GM18526 (cell line): ENCODE results near the gene TBC1D4.

ENCODE experiments used
- POLR2A ChIP-seq: IDR thresholded peaks from 3 replicates; pipeline ENCODE4 v1.6.1; 2011; ENCODE audit not compliant: insufficient read length; ENCODE audit errors: extremely low read depth

Gene TBC1D4

DNA sequence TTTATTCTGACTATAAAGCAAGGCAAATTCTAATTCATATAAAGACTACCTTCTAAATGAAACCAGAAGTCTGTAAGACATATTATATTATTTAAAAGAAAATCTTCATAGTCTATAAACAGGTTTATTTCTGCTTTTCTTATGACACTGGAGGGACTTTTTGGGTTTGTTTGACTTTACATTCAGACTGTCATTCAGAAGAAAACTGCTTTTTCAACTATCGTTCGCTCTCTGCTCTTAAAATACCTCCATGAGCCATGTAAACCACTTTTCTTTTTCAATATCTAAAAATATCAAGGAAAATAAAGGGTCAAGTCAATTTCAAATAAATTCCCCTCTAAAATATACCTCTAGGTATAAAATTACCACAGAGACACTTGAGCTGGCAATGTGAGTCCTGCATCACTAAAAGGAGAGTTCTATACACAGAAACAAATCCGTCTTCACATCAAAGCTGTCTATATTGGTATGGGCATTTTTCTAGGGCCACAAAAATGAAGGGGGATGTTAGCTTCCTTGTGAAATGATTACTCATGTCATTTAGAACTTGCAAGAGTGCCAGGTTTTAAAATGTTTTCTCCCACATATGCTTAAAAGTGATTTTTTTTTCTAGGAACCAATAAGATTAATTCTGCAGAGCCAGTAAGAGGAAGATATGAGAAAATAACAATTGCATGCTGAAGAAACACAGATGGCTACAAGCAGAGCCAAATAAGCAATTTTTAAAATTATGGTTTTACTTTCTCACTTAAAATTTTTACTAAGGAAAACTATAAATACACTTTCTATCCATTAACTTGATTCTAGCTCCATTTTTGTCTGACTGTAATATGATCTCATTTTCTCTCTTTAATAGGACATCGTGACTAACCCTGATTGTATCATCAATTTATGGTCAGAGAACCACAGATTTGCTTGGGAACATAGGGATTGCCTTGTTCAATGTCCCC is 181.8 kb downstream of the TBC1D4 start:
- no peak for TF ChIP-seq POLR2A

DNA sequence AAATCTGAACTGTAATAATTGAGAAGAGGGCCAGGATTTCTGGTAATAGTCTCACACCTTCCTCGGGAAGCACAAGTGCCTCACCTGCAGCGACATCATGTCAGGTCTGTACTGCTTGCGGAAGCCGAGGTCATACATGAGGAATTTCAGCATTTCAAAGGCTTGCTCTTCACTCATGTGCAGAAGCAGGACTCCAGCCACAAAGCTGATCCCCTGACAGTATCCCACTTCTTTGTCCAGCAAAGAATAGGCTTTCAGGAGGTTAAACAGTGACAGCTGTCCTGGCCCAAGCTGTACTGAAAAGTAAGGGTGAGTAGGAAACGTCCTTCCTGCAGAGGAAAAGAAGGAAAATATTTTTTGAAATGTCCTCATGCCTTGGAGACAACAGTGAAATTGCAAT is 182.7 kb downstream of the TBC1D4 start:
- no peak for TF ChIP-seq POLR2A

DNA sequence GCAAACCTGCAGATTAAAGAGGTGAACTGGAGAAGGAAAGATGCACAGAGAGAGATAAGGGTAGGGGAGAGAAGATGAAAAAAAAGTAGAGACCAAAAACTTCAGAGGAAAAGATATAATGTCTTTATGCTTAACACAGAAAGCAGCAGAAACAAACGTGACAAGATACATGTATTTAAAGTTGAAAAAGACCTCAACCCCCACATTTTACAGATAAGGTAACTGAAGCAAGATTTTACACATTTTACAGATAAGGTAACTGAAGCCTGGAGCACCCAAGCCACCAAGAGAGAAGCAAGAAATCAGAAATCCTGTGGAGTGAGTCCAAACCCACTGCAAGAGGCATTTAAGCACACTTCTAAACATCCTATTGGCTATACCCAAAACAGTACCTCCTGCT is 185.3 kb downstream of the TBC1D4 start:
- TF ChIP-seq POLR2A = no peak

DNA sequence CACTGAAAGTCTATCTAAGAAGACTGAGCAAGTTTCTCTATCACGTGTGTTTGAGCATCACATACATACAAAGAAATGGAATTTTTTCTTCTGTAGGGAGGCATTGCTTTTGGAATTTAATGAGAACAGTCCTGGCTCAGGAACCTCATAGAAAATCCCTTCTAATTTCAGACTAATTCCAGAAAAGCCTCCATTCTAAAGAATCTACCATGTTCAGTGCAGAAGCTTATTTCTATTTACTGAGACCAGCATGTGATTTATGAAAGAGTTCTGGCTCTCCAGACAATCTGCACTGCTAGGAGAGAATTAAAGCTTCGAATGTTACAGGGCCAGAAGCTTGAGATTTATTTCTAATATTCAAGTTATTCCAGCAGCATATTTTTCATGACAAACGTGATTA is 186.8 kb downstream of the TBC1D4 start:
- no peak for TF ChIP-seq POLR2A

DNA sequence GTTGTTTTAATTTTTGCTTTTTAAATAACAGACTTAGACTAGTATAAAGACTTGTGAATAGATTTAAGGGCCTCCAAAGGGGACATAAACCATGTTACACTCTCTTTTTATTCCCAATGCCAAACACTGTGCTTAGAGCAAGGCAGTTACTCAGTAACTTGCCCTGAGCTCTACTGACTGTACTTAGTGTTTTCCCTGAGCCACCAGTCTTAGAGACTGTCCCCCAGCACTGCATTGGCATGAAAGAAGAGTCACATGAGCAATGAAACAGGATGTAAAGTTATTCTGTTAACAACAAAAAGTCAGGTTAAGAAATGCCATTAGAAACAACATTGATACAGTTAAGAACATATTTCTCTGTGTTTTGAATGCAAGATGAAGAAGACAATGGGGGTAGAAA is 187.9 kb downstream of the TBC1D4 start:
- TF ChIP-seq POLR2A = no peak

DNA sequence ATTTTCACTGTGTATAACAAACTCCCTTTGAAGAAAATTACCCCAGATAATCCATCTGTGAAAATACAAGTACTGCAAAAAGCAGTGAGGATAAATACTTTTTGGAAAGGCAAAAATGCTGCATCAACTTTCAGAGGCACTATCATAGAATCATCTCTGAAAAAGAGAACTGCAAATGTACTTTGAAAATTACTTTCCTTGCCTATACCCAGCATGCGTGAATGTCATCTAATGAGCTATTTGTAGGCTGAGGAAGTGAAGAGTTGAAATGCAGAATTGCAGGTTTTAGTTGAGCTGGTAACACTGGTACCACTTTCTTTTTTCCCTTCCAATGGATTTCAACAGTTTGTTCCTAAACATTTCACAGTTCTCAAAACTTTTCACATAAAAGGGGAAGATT is 196.7 kb downstream of the TBC1D4 start:
- TF ChIP-seq POLR2A = no peak

DNA sequence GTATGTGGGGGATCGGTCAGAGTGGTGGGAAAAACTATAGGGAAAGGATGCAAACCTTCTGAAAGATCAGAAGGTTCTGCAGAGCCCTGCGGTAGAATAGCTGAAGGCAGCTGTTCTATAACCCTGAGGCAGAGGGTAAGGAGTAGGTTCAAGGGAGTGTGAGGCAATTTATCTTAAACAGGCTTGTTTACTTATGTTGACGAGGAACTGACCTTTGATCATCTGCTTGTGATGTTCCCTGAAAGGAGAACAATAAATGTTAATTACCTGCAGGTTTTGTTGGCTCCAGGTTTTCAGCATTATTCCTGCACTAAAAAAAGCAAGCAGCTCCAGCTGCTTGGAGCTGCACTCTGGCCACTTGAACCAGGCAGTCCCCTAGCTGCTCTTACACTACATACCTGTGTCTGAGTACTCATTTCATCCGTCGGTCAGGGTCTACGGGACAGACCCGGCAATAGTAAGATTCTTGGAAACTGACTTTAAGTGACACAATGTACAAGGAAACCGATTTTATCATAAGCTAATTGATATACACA is 202.1 kb downstream of the TBC1D4 start:
- no peak for TF ChIP-seq POLR2A

DNA sequence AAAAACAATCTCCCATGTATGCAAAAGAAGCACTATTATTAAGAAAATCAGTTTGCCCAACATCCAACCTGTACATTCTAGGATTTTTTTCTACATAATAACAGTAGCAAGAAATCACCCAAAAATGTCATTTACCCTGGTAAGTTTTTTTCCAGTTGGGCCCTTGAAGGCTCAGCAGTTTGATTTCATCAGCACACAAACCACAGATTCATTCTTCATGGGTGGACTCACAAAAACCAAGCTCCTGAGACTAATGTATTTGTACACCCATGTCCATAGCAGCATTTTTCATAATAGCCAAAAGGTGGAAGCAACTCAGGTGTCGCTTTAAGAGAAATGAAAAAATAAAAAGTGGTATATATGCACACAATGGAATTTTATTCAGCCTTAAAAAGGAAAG is 210.1 kb downstream of the TBC1D4 start:
- no peak for TF ChIP-seq POLR2A

DNA sequence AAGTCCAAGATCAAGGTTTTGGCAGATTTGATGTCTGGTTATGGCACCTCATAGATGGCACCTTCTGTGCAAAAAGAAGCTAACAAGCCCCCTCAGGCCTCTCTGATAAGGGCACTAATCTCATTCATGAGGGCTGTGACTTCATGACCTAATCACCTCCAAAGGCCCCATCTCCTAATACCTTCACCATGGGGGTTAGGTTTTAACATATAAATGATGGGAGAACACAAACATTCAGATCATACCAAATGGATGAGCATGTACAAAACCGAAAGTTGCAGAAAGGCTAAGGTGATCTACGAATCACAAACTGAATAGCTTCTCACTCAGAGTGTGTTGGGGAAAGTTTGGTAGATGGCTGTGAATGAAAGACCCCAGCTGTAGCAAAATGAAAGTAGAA is 217.4 kb downstream of the TBC1D4 start:
- no peak for TF ChIP-seq POLR2A

DNA sequence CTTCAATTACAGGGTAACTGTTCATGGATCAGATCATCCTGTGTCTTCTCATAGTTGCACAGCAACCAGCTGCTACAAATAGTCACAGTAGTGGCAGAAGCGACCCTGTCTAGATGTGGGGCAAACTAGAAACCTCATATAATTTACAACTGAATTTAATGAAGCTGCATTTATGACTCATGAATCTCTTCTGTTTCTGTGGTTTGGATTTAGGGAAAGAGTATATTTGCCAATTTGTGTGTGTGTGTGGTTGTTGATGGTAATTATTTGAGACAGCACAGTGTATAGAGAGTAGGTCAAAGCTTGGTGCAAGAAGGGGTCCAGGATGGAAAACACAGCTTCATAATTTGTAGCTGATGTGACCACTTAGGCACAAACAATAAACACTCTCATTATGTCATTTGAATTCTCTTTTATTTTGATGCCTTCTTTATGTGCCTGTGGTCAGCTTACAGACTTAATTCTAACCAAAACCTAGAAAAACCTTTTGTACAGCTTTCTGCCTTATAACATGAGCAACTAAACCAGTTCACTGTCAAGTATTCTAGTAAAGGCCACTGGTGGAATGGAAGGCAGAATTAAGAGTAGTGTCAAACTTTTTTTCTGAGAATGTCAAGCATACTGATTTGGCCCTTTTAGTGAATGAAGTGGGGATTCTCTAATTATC is 218.1 kb downstream of the TBC1D4 start:
- TF ChIP-seq POLR2A = no peak

DNA sequence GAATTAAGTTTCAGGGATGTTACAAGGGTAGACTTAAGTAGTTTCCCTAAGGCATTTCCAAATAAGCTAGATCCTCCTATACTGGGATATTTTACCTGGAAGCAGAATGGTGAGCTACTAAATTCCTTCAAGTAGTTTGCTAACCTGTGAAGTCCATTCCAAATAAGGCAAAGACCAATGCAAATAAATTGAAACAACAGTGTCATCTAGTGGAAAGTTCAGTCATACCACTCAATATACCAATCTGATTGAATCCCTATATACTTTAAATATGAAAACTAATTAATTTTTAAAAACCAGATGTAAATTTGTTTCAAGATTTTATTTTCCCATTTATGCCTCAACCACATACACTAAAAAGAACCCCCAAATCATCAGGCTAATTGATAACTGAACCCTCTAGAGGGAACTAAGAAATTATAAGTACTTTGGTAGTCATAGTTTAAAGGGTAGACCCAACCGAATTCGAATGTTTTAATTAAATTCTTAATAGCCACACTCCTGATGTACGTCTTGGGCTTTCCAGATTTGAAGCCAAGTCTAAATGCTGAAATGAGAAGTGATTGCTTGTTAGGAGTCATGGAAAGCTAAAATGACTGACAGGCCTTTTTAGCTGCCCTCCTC is 223.7 kb downstream of the TBC1D4 start:
- TF ChIP-seq POLR2A = no peak

DNA sequence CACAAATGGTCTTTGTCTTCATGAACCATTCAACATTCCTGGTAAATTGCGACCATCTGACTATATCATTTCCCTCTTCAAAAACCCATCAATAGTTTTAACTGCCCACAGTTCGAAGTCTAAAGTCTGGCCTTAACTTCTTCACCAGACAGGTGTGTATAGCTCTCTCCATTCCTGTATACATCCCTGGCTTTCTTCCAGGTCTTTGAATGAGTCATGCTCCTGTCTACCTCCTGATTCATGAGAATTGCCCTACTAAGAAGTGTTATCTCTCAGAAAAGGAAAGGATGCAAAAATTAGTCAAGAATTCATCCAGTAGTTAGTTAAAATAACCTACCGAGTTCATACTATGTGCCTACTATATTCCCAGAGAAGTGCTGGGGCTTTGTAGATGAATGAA is 225.0 kb downstream of the TBC1D4 start:
- no peak for TF ChIP-seq POLR2A

DNA sequence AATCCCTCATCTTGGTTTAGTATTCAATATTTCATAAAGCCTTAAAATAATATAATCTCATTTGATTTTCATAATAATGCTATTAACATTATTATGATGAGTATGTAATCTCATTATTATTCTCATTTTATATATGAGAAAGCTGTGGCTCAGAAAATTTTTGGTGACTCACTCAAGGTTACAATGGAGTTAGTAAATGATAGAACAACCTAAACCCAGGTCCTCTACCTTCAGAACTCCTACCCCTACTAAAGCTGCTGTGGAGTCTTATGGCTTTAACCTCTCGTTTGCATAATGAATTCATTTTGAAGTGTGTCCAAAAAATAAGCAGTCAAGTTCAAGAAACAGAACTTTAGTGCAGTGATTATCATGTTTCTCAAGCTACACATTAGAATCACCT is 226.3 kb downstream of the TBC1D4 start:
- TF ChIP-seq POLR2A = no peak

DNA sequence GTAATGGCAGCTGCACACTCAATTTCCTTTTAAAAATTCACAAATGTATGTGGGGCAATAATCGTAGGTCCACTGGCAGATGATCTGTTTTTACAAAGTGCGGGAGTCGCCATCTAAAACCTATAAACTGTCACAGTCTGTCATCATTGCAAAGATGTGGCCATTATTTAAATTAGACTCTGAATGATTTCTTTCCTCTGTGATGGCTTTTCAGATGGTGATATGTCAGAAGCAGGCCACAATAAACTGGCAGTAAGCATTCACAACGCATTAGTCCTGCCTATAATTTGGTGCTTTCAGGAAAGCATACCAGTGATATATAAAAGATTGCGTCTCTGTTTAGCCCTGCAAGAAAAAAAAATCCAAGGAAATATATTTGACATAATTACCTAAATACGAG is 226.8 kb downstream of the TBC1D4 start:
- no peak for TF ChIP-seq POLR2A

DNA sequence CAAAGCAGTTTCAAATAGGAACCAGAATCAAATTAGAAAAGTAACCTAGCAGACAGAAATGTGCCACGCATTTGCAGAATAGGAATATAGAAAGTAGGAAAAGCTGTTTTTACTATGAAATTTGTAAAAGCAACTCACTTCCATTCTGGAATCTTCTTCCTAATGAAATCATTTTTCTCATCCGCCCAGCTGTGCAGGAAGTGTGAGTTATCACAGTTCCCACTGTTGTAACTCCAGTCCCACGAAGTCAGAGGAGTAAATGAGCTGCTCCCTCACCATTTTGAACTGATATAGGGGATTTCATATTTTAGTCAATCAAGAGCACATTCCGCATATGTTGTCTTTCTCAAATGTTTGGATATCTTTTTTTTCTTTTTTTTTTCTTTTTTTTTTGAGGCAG is 230.8 kb downstream of the TBC1D4 start:
- no peak for TF ChIP-seq POLR2A

DNA sequence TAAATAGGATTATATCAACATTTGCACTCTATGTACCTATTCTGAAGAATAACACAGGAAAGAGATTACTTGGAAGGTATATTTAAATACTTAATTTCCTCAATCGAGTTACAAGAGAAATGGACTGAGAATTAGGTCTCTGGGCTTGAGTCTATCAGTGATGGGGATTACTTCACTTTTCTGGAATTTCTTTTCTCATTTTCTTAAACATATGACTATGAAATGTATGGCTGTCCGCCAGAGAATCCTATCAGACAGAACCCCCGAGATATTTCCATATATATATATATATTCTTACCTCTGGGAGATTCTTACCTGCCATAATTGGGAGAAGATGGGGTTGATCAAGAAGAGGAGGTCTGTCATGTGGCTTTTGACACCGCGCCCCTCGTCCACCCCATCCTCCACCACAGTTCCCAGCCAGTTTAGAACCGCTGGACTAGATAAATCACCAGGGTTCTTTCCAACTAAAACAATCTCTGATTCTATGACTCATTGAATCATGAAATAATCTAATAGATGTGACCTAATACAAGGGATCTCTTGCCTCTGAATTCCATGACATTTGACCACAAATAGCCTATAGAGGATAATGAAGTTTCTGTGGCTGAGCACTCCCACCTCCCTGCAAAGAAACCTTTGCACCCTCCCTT is 231.3 kb downstream of the TBC1D4 start:
- no peak for TF ChIP-seq POLR2A

DNA sequence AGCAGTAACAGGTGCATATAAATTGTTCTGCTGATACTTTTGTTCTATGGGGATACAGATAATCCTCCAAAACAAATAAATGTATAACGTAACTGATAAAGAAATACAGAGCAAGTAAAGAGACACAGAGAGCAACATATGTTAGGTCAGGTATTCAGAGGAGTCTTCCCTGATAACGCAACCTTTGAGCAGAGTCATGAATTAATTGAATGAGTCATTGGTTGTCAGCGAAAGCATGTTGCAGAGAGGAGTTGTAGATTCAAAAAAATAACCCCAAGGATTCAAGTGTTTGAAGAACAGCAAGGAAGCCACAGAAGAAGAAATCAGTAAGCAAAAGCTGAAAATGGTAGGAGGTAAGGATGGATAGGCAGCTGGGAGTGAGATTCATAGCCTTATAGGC is 245.2 kb downstream of the TBC1D4 start:
- TF ChIP-seq POLR2A = no peak
